Fibroblast of pulmonary artery (primary cell): ENCODE data around the gene SMG7.
A peak's percentile ranks its signal among the peaks of the same experiment; 100 is the strongest.

Source experiments
- DNase-seq: peaks from one replicate; pipeline ENCODE4 v3.0.0-alpha.2; 2010; ENCODE audit warnings: low read depth
- H3K4me3 ChIP-seq: replicated peaks from 2 replicates; pipeline ENCODE4 v1.5.1; 2011; ENCODE audit warnings: low read depth, mild to moderate bottlenecking, control low read depth, low read length, moderate library complexity
- TF ChIP-seq, protein P1 (sequence below): IDR thresholded peaks from 2 replicates; pipeline ENCODE4 v1.5.1; 2011; ENCODE audit warnings: mild to moderate bottlenecking, control low read depth, low read length, inconsistent platforms; ENCODE audit errors: missing control alignments

SMG7 gene

DNA sequence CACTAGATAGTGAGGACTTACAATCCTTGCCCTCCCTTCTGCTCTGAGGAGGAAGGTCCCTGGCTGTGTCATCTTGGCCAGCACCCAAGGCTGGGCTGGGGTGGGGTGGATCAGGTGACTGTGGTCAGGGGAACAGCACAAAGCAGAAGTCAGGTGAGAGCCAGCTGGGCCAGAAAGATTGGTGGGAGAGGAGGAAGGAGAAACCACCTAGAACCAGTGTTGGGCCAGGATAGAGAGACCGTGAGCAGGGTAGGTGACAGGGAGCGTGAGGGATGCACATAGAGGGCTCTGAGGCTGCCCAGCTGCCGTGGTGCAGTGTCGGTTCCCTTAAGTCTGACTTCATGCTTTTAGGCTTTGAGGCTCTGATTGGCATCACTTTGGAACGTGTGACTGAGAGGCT lies 95.3 kb downstream of the SMG7 start:
- peak; percentile 21 for DNase-seq
- TF ChIP-seq, protein P1, sequence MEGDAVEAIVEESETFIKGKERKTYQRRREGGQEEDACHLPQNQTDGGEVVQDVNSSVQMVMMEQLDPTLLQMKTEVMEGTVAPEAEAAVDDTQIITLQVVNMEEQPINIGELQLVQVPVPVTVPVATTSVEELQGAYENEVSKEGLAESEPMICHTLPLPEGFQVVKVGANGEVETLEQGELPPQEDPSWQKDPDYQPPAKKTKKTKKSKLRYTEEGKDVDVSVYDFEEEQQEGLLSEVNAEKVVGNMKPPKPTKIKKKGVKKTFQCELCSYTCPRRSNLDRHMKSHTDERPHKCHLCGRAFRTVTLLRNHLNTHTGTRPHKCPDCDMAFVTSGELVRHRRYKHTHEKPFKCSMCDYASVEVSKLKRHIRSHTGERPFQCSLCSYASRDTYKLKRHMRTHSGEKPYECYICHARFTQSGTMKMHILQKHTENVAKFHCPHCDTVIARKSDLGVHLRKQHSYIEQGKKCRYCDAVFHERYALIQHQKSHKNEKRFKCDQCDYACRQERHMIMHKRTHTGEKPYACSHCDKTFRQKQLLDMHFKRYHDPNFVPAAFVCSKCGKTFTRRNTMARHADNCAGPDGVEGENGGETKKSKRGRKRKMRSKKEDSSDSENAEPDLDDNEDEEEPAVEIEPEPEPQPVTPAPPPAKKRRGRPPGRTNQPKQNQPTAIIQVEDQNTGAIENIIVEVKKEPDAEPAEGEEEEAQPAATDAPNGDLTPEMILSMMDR: no peak

DNA sequence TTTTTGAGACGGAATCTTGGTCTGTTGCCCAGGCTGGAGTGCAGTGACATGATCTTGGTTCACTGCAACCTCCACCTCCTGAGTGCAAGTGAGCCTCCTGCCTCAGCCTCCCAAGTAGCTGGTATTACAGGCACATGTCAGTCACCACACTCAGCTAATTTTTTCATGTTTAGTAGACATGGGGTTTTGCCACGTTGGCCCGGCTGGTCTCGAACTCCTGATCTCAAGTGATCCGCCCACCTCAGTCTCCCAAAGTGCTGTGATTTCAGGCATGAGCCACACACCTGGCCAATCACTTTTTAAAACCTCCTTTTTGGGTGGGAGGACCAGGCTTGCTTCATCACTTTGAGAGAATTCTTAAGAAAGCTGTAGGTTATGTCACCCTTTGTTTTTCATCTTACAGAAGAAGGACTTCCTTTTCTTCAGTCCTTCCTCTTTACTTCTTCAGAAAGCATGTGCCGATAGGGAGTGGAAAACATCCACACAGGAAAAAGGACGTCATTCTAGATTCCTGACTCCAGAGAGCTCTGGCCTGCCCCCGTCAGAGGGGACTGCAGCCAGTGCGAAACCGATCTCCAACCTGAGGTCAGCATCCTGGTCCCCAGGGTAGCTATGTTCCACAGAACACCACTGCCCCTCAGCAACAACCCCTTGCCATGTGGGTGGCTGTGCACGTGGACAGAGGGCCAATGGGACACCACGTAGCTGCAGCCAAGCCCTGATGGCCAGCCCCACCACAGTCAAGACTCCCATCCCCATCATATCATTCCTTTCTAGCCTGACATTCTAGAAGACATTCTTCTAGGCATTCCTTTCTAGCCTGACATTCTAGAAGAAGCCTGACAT lies 96.1 kb downstream of the SMG7 start:
- DNase-seq: peak; percentile 21
- TF ChIP-seq, protein P1: no peak
- no peak overlapping the region for H3K4me3 ChIP-seq

More for the DNA sequence above, 95.3 kb downstream of the SMG7 start:
- no peak overlapping the region for H3K4me3 ChIP-seq

DNA sequence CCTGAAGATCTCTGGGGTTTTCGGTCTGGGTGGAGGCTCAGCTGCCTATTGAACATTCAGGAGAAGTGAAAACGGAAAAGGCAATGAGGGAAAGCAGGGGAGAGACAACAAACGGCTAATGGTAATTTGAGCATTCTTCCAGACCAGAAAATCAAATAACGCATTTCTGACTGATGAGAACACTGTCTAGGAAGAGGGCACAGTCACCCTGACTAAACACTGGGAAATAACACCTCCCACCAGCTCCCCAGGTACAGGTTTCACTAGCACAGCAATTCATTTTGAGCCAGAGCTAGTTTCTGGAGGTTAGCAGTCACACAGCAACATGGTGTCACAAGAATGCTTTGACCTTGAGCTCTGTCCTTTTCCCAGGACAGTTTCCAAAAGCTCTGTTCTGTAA lies 96.8 kb downstream of the SMG7 start:
- no peak for DNase-seq
- H3K4me3 ChIP-seq: no peak overlapping the region
- TF ChIP-seq, protein P1: no peak

DNA sequence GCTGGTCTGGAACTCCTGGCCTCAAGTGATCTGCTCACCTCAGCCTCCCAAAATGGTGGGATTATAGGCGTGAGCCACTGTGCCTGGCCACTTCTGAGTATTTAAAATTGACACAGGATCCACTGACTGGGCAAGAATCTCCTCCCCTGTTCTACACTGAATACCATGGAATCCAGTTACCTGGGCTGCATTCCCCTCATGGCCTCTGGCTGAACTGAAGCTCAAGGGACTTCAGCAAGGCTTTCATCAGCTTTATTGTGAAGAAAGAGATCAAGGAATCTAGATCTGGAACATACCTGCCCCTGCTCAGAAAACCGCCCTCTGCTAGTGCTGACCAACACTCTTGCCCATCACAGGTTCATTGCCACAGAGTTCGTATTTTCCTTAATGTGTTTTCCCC lies 97.5 kb downstream of the SMG7 start:
- TF ChIP-seq, protein P1: no peak
- DNase-seq: no peak
- no peak overlapping the region for H3K4me3 ChIP-seq

DNA sequence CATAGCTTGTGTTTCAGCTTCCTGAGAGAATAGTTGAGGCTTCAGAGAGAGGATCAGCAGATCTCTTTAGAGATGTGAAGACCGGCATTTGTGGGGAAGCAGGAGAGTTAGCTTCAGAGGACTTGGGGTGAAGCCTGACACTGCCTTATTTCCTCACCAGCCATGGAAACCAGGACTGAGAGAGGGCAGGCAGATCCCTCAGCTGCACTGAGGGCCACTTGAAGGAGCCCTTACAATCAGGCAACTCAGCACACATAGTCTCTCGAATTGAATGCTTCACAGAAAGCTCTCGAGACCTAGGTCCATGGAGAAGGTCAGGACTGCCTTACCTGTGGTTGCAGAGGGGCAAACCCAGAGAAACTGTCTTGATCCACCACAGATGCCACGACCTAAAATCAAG lies 98.2 kb downstream of the SMG7 start:
- DNase-seq: no peak
- TF ChIP-seq, protein P1: no peak
- H3K4me3 ChIP-seq: no peak overlapping the region

DNA sequence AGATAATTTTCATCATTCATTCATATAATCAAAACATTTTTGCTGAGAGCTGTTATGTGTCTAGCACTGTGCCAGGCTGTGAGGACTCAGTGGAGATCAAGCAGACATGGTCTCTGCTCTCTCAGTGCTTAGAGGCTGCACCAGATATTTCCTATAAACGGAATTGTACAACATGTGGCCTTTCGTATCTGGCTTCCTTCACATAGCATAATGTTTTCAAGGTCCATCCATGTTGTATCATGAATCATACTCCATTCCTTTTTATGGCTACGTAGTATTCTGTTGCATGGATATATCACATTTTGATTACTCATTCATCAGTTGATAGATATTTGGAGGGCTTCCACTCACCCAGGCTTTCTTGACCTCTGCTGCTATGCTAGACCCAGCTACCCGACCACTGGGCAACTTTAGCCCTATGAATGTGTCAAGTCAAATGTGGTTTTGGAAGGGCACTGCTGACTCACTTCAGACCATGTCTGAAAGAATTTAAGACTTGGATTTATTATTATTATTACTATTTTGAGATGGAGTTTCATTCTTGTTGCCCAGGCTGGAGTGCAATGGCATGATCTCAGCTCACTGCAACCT lies 99.5 kb downstream of the SMG7 start:
- TF ChIP-seq, protein P1: no peak
- no peak for DNase-seq
- no peak overlapping the region for H3K4me3 ChIP-seq

DNA sequence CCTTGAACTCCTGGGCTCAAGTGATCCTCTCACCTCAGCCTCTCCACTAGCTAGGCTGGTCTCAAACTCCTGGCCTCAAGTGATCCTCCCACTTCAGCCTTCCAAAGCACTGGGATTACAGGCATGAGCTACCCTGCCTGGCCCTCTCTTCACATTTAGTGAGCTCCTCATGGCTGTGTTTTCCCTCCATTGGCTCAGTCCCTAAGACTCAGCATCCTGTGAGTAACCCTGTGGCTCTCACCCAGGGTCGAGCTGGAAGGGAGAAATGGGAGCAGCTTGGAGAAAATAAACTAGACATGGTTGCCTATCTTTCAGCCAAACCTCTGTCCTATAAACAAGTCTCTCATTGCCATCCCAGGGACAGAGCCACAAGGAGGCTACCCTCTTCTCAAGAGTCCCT lies 100.4 kb downstream of the SMG7 start:
- TF ChIP-seq, protein P1: no peak
- no peak for DNase-seq

More for the DNA sequence above, 100.4 kb downstream of the SMG7 start:
- no peak overlapping the region for H3K4me3 ChIP-seq
